Stimulated activated CD8-positive, alpha-beta memory T cell treated with anti-CD3 and anti-CD28 coated beads, Interleukin-7, amount 100 ng/mL, for 4 hours (primary cell): Measurements from ENCODE around the gene PALD1.

Experiments
- DNase-seq, 2 donors: peaks; one replicate each; pipeline ENCODE4 v3.0.0-alpha.2; 2020; ENCODE audit warnings: low read depth in 2 of 2

Gene PALD1

DNA sequence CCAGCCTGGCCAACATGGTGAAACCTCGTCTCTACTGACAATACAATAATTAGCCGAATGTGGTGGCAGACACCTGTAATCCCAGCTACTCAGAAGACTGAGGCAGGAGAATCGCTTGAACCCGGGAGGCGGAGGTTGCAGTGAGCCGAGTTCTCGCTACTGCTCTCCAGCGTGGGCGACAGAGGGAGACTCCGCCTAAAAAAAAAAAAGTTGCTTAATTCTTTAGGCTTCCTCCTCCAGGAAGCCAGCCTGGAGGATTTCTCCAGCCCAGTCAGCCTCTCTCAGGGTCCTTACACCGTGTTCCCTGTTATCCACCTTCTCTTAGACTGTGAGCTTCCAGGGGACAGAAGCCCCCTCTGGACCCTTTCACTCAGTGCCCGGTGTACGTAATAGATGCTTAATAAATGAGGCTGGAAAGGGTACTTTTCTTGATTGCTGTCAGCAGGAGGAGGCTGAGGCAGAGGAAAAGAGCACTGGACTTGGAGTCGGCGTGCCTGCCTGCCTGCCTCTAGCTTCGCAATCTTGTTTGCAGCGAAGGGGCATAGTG, 20.7 kb upstream of the PALD1 start:
- no peak for DNase-seq

GRCh38 chr10:70458329-70459060, 20.1 kb upstream of the PALD1 start:
- peak; percentile 25 to 65 for DNase-seq

GRCh38 chr10:70459061-70459773, 19.4 kb upstream of the PALD1 start:
- no peak for DNase-seq

DNA sequence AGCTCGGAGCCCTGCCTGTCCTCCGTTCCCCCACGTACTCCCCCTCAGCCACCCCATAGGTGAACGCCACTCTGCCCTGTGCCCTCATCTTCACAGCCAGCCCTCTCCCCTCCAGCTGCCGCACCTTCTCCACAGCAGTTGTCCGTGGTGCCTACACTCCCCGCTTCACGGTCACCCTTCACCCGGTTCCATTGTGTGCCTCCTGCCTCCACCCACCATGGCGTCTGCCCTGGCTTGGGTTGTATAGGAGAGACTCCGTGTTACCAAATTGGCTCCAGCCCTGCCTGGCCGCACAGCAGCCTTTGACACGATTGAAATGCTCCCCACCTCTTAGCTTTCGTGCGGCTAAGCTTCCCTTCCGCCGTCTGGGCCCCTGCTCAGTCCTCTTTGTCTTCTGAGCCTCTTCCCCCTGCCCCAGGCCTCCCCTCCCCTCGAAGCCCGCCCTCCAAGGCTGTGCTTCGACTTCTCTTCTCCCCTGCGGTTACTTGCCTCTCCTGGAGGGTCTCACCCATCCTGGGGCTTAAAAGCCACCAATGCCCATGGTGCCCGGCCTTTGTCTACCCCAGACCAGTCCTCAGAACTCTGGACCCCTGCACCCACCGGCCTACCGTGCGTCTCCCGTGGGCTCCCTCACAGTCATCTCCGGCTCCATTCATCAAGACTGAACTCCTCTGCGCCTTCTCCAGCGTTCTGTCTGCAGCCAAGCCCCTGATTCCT, 18.6 kb upstream of the PALD1 start:
- no peak for DNase-seq

DNA sequence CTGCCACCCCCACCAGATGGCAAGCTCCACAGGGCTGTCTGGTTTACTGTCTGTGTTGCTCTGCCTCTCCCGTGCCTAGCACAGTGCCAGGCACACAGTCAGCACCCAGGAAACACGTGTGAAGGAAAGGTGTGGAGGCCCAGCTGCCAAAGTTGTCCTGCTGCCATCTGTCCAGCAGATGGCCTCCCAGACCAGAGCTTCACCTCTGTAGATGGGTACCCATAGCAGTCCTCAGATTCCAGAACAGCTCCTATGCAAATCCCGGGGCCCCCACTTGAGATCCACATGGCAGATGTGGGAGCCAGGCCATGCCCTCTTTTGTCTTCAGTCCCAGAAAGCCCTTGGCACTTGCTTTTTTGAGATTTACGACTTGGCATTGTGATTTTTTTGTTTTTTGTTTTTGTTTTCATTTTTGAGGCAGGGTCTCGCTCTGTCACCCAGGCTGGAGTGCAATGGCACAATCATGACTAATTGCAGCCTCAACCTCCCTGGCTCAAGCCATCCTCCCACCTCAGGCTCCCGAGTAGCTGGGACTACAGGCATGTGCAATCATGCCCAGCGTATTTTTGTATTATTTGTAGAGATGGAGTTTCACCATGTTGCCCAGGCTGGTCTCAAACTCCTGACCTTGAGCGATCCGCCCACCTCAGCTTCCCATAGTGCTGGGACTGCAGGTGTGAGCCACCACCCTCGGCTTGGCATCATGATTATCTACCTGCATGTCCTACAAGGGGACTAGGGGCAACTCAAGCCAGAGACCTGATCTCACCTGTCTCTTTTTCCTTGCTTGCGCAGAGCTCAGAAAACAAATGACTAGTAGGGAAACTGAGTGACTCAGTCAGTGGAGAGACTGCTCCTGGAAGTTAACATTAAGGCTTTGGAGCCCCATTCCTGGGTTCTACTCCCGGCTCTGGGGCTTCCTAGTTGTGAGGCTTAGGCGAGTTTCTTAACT, 16.9 kb upstream of the PALD1 start:
- no peak for DNase-seq

DNA sequence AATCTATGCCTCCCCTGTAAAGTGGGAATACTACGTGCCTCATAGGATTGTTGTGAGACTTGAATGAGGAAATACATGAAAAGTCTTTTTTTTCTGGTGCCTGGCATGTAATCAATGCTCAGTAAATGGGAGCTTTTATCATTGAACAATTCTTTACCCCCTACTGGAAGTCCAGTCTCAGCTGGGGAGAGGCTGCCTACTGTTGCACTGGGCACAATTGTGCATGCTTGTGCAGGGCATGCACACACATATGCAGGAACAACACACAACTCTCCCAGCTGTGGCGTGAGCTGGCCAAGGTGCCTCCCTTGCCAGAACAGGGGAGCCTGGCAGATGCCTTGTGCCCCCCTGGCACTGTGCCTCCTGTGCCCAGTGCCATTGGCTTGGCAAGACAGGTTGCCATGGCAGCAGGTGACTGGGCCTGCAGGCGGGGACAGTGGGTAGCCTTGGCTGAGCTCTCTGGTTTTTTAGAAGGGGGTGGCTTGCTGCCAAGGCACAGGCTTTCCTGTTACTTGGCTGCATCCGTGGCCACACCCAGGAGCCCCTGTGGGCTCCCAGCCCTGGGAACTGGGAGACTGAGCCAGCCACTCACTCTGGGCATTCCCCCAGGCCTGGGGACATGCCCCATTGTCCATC, 16.1 kb upstream of the PALD1 start:
- DNase-seq: no peak

GRCh38 chr10:70465278-70465677, 13.3 kb upstream of the PALD1 start:
- DNase-seq: no peak

GRCh38 chr10:70465832-70466231, 12.7 kb upstream of the PALD1 start:
- no peak for DNase-seq

GRCh38 chr10:70466951-70467350, 11.6 kb upstream of the PALD1 start:
- no peak for DNase-seq

DNA sequence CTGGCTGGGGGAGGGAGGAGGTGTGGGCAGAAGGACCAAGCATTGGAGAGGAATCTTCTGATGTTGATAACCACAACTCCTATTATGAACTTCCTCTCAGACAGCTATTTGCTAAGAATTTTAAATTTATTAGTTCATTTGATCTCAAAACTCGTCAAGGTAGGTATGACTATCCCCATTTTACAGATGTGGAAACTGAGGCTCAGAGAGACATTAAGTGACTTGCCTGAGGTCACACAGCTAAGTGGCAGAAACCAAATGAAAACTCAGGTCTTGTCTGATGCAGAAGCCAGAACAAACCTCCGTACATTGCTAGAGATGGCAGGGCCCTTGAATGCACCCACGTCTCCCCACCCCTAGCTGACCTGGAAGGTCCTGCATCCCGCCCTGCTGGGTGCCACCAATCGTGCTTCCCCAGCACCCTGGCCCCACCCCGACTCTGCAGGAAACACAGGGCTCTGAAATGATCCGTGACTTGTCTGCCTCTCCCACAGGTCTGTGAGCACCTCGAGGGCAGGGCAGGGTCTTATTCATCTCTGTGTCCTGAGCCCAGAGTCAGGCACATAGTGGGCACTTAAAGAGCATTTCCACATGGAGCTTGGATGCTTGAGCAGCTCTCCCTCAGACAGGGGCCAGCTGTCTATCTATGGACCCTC, 5.6 kb upstream of the PALD1 start:
- no peak for DNase-seq

- DNase-seq: no peak
Observed at GRCh38 chr10:70474780-70475179, 3.8 kb upstream of the PALD1 start.

- DNase-seq: no peak
Observed at GRCh38 chr10:70475661-70476060, 2.9 kb upstream of the PALD1 start.

GRCh38 chr10:70476249-70477035, 2.1 kb upstream of the PALD1 start:
- DNase-seq: no peak

GRCh38 chr10:70477661-70478162, 855 bp upstream of the PALD1 start:
- peak; percentile 81 to 82 for DNase-seq

DNA sequence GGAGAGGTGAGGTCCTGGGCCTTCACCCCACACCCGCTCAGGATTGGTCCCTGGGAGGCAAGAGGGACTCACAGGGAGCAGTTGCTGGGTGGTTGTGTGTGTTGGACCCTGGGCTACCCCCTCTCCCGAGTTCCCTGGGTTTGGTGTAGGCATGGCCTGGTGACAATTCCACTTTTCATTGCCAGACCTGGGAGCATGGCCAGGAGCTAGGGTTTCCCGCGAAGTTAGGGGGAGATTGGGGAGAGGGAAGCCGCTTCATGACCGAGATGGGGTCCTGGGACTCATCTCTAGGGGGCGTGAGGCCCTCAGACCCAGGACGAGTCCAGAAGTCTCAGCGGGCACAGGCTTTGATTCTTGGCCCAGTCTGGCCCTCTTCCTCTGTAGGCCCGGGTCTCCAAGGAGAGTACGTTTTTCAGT, 606 bp downstream of the PALD1 start:
- DNase-seq: no peak

- DNase-seq: no peak
Observed at GRCh38 chr10:70479626-70480238, 1.2 kb downstream of the PALD1 start.

DNA sequence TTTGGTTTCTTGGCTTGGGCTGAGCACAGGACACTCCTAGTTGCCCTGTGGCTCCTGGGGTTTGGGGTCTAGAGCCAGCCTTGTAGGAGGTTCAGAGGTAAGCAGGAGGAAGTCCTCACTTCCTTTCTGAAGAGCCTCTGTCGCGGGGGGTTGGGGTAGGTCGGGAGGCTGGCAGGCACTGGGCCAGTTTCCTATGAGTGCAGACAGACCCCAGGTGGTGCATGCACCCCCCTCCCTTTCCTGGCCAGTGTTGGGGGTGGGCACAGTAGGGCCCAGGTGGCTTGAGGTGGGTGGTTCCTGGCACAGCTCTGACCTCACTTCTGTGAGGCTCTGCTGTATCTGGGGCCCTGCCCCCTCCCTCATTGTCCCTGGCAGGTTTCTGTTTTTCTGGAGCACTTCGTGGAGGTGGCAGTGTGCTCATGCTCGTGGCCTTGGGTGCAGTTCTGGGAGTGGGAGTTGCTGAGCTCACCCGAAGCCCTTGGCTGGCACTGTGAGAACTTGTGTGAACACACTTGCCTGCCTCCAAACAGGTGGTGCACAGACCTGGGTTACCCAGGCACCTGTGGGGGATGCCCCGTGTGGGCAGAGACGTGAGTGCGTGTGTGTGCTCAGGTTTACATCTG, 1.8 kb downstream of the PALD1 start:
- no peak for DNase-seq

- no peak for DNase-seq
Observed at GRCh38 chr10:70481105-70481504, 2.5 kb downstream of the PALD1 start.
